Sigmoid colon (tissue), 7 donors: ENCODE results near the gene RITA1. TPM values are rescaled to one million over a fixed set of nuclear protein-coding genes. Genes with fewer than 3 reads are reported as not detected.
"Not testable (repeated sequence)": the region's sequence is repeated elsewhere in the genome, so short reads cannot be mapped to it uniquely, and the experiment has no call there.

ENCODE experiments used
- DNase-seq: peaks from one replicate; pipeline ENCODE4 v3.0.0-alpha.2; 2019
- H3K27ac ChIP-seq, 4 donors: fragments of 200-600 bp; sonication (generic); one replicate each; pipeline ENCODE4 v1.5.1; 2016 to 2019; ENCODE audit warnings: mild to moderate bottlenecking in 1 of 4
- H3K27me3 ChIP-seq, 3 donors: fragments of 200-600 bp; sonication (generic); one replicate each; pipeline ENCODE4 v1.5.1; 2019; ENCODE audit warnings: mild to moderate bottlenecking in 1 of 3
- H3K36me3 ChIP-seq, 4 donors: fragments of 200-600 bp; sonication (generic); one replicate each; pipeline ENCODE4 v1.5.1; 2016 to 2019
- H3K4me1 ChIP-seq, 4 donors: fragments of 200-600 bp; sonication (generic); one replicate each; pipeline ENCODE4 v1.5.1; 2017 to 2019
- H3K4me3 ChIP-seq, 4 donors: fragments of 200-600 bp; sonication (generic); one replicate each; pipeline ENCODE4 v1.5.1; 2017 to 2019; ENCODE audit warnings: mild to moderate bottlenecking in 2 of 4, moderate library complexity in 1 of 4
- H3K9me3 ChIP-seq, 4 donors: fragments of 200-600 bp in 3 of 4; sonication (generic) in 3 of 4; one replicate each; pipeline versions ENCODE4 v1.5.1 to v1.6.1; 2013 to 2019
- CTCF ChIP-seq, 4 experiments: fragments of 450-650 bp in 3 of 4; fragments of 200-600 bp in 1 of 4; IDR thresholded peaks; one replicate each; pipeline ENCODE4 v1.5.1; 2016 to 2019; ENCODE audit warnings: antibody characterized with exemption in 4 of 4, mild to moderate bottlenecking in 3 of 4, moderate library complexity in 2 of 4
- EP300 ChIP-seq, 4 donors: sonication (generic); formaldehyde crosslinking; IDR thresholded peaks; one replicate each; pipeline ENCODE4 v1.6.1; 2017; ENCODE audit warnings: antibody characterized with exemption in 4 of 4
- POLR2A ChIP-seq, 2 donors: fragments of 450-650 bp; IDR thresholded peaks; one replicate each; pipeline ENCODE4 v1.6.1; 2016; ENCODE audit warnings: antibody characterized with exemption in 2 of 2, mild to moderate bottlenecking in 2 of 2, moderate library complexity in 2 of 2
- POLR2AphosphoS5 ChIP-seq, 4 donors: sonication (generic); formaldehyde crosslinking; IDR thresholded peaks; one replicate each; pipeline ENCODE4 v1.6.1; 2017; ENCODE audit warnings: antibody characterized with exemption in 4 of 4
- WGBS, 2 donors: extraction: QIAGEN DNeasy Blood & Tissue Kit; methylation state at CpG; one replicate each; pipeline ENCODE4 v1.1.7; 2013; 5-methylcytosine and 5-hydroxymethylcytosine counted together
- intact Hi-C: fragments of 100-400 bp; cut with DNase I; formaldehyde crosslinking; loops from one replicate; pipeline ENCODE4 v1.15.1; 2023
- polyA plus RNA-seq, 3 donors: library from polyadenylated mRNA; stranded (reverse); fragments of 200-250 nt; gene quantifications; one replicate each; pipeline ENCODE4 v1.2.3, GENCODE V29; 2013
- total RNA-seq, 4 donors: library from RNA; depleted of rRNA; stranded (reverse); fragments of >200 nt; gene quantifications; one replicate each; pipeline ENCODE4 v1.1.0, GENCODE V29; 2016
- donor health status: healthy with polysubstance abuse.
- donor health status: Bipolar disorder and iron deficiency.
- donor health status: healthy.

Gene RITA1
- total and polyA plus RNA-seq, 7 donors, result 12.5 to 28.4 (median 16.5) TPM

DNA sequence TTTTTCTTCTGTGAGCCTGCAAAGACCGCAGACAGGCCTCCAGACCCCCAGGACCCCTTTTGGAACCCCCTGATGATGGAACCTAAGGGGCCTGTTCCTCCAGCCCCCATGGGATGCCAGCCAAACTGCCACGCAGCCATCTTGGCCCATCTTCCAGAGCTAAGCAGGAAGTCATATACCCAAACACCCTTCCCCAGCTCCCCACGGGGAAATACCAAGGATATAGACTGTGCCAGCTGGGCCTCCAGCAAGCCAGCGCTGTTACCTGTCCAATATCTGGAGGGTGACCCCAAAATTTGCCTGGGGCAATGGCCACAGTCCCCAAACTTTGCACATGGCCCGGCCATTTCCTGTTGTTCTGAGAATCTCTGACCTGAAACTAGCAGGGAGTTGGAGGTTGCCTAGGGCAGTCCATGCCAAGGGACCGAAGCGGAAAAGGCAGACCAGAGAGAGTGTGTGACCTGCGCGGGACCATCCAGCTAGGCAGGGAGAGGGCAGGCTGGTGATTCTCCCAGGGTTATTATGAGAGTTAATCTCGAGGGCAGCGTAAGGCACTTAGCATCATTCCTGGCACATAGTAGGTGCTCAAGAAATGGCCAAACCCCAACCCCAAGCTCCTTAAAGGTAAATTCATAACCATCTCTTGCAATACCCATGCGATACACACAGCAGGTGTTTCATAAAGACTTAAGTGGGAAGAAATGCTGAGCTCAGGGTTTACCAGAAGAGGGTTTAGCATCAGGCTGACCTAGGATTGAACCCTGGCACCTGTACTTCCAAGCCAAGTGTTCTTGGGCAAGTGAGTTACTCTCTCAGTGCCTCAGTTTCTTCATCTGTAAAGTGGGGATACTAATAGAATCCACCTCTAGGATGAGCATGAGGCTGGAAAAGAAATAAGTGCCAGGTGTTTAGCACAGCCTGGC is 47.4 kb upstream of the RITA1 start:
- no peak for DNase-seq

GRCh38 chr12:113138826-113139225 is 46.7 kb upstream of the RITA1 start:
- Histone ChIP-seq H3K27me3 (peaks cover 7 to 46% (median 32%) of the 10 kb centered on the region in 3 donors), H3K4me1 (no peaks in the 10 kb centered on the region), H3K27ac (no peak overlapping the region), H3K9me3 (no peaks in the 10 kb centered on the region), H3K36me3 (no peaks in the 10 kb centered on the region), H3K4me3 (no peak overlapping the region)
- TF ChIP-seq POLR2A (IDR thresholded peaks at IDR 0.05), result no peak
- TF ChIP-seq POLR2AphosphoS5 (IDR thresholded peaks at IDR 0.05), result no peak
- TF ChIP-seq CTCF (IDR thresholded peaks at IDR 0.05), result no peak
- TF ChIP-seq EP300 (IDR thresholded peaks at IDR 0.05), result no peak
- no peak for DNase-seq
- intact Hi-C loops, result no loop called here
- WGBS, 2 donors, result 93 to 94% methylated on average over 3 of the region's 3 CpGs

More for the DNA sequence above, 47.4 kb upstream of the RITA1 start:
- Histone ChIP-seq H3K9me3 (no peaks in the 10 kb centered on the region), H3K27ac (no peak overlapping the region), H3K27me3 (peaks cover 7 to 53% (median 32%) of the 10 kb centered on the region in 3 donors), H3K4me1 (no peaks in the 10 kb centered on the region), H3K4me3 (no peak overlapping the region), H3K36me3 (no peaks in the 10 kb centered on the region)
- WGBS, 2 donors, result 83 to 84% methylated on average over 12 of the region's 12 CpGs
- intact Hi-C loops, result no loop called here
- no peak for TF ChIP-seq EP300 (IDR thresholded peaks at IDR 0.05)
- TF ChIP-seq CTCF (IDR thresholded peaks at IDR 0.05), result no peak
- TF ChIP-seq POLR2A (IDR thresholded peaks at IDR 0.05), result no peak
- TF ChIP-seq POLR2AphosphoS5 (IDR thresholded peaks at IDR 0.05), result no peak

DNA sequence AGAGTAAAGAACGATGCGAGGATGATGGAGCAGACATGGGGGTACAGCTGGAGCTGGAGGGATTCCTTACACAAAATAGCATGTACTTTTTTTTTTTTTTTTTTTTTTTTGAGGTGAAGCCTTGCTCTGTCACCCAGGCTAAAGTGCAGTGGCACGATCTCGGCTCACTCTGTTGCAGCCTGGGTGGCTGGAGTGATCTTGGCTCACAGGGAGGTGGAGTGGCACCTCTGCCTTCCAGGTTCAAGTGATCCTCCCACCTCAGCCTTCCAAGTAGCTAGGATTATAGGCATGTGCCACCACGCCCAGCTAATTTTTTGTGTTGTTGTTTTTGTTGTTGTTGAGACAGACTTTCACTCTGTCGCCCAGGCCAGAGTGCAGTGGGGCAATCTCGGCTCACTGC is 44.8 kb upstream of the RITA1 start:
- TF ChIP-seq EP300 (IDR thresholded peaks at IDR 0.05) (no peak), POLR2A (IDR thresholded peaks at IDR 0.05) (no peak), CTCF (IDR thresholded peaks at IDR 0.05) (no peak), POLR2AphosphoS5 (IDR thresholded peaks at IDR 0.05) (no peak)
- intact Hi-C loops, result no loop called here
- 47 to 77% methylated on average over 7 of the region's 7 CpGs for WGBS, 2 donors
- Histone ChIP-seq H3K4me1 (no peaks in the 10 kb centered on the region), H3K27ac (no peak overlapping the region), H3K36me3 (no peaks in the 10 kb centered on the region), H3K4me3 (no peak overlapping the region), H3K27me3 (peaks cover 4 to 30% (median 13%) of the 10 kb centered on the region in 3 donors), H3K9me3 (no peaks in the 10 kb centered on the region)
- DNase-seq, result no peak

DNA sequence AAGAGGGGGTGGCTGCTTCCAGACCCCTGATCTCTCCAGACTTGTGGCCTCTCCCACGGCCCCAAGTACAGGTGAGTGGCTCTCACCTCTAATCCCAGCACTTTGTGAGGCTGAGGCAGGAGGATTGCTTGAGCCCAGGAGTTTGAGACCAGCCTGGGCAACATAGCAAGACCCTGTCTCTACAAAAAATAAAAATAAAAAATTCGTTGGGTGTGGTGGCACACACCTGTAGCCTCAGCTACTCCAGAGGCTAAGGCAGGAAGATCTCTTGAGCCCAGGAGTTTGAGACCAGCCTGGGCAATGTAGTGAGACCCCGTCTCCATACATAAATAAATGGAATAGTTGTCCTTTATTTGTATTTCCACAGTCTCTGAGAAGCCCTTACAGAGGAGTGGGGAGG is 43.8 kb upstream of the RITA1 start:
- H3K9me3 ChIP-seq, H3K4me3 ChIP-seq, DNase-seq, H3K36me3 ChIP-seq, H3K4me1 ChIP-seq, intact Hi-C loops: not testable (repeated sequence)
- WGBS, 2 donors, result 55 to 74% methylated on average over 3 of the region's 3 CpGs
- H3K27me3 ChIP-seq, result peaks cover 0 to 22% (median 3%) of the 10 kb centered on the region in 3 donors
- peak overlapping the region in 2 of 4 donors; percentile 12 to 20 for H3K27ac ChIP-seq

GRCh38 chr12:113142173-113142885 is 43.2 kb upstream of the RITA1 start:
- no peak for TF ChIP-seq POLR2A (IDR thresholded peaks at IDR 0.05)
- no peak for TF ChIP-seq CTCF (IDR thresholded peaks at IDR 0.05)
- no peak for TF ChIP-seq POLR2AphosphoS5 (IDR thresholded peaks at IDR 0.05)
- TF ChIP-seq EP300 (IDR thresholded peaks at IDR 0.05), result no peak
- Histone ChIP-seq H3K27me3 (peaks cover 0 to 16% (median 0%) of the 10 kb centered on the region in 3 donors), H3K36me3 (no peaks in the 10 kb centered on the region), H3K27ac (peak overlapping the region in 2 of 4 donors; percentile 12 to 22), H3K4me1 (no peaks in the 10 kb centered on the region), H3K4me3 (no peak overlapping the region), H3K9me3 (no peaks in the 10 kb centered on the region)
- DNase-seq, result no peak
- intact Hi-C loops, result no loop called here
- WGBS, 2 donors, result 12 to 32% methylated on average over 17 of the region's 17 CpGs
